ENCODE measurements around the gene CBARP. TPM values are rescaled to one million over a fixed set of nuclear protein-coding genes. Genes with fewer than 3 reads are reported as not detected.
A peak's percentile ranks its signal among the peaks of the same experiment; 100 is the strongest.

CBARP gene
- total and polyA plus RNA-seq, 9 of the 15 experiments (the other 6 are each of a cell fraction or from before 2014, with no cell fraction given), result 0.03 to 8.9 (median 1.2) TPM; not detected in 1

DNA sequence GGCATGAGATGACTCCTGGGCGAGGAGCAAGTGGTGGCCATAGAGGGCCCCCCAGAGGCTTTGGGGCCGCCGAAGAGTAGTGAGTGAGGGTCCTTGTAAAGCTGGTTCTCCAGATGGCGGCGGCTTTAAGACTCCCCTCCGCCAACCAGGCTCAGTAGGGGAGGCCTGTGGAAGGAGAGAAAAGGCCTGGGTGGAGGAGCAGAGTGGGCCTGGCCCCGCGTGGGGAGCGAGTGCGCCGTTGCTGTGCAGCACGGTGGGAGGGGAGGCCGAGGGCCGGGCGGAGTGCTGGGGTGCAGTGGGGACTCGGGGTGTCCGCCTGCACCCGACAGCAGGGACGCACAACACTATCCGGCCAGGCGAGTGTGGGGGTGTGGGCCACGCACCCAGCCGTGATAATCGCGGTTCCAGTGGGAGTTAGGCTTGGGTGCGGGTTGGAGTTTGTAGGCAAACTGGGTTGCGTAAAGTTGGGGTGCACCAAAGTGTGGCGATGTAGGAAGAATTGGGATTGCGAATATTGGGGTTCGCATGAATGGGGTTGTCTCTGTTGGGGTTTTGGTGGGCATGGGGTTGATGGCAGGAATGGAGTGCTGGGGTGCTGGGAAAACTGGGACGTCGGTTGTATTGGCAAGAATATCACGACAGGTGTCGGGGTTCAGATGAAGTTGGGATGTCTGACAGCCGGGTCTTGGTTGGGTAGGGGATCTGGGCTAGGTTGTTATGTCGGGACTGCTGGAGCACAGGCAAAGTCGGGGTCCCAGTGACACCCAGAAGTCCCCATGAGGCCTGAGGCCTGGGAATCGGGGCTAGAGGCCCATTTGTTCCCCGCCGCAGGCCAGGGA, 30.6 kb upstream of the CBARP start (continued):
- TF ChIP-seq, protein P1, sequence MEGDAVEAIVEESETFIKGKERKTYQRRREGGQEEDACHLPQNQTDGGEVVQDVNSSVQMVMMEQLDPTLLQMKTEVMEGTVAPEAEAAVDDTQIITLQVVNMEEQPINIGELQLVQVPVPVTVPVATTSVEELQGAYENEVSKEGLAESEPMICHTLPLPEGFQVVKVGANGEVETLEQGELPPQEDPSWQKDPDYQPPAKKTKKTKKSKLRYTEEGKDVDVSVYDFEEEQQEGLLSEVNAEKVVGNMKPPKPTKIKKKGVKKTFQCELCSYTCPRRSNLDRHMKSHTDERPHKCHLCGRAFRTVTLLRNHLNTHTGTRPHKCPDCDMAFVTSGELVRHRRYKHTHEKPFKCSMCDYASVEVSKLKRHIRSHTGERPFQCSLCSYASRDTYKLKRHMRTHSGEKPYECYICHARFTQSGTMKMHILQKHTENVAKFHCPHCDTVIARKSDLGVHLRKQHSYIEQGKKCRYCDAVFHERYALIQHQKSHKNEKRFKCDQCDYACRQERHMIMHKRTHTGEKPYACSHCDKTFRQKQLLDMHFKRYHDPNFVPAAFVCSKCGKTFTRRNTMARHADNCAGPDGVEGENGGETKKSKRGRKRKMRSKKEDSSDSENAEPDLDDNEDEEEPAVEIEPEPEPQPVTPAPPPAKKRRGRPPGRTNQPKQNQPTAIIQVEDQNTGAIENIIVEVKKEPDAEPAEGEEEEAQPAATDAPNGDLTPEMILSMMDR (IDR thresholded peaks at IDR 0.05 in 2 of 3, conservative IDR thresholded peaks at IDR 0.05 in 1 of 3; ENCODE audit: insufficient read depth in 2 of 3, low read depth in 1 of 3, low read length in 3 of 3), result no peak
- TF ChIP-seq ILK (tag; IDR thresholded peaks at IDR 0.05; ENCODE audit: borderline replicate concordance, low read depth) (no peak), HDAC1 (IDR thresholded peaks at IDR 0.05) (peak in 1 of 2 experiments; percentile 56; a peak in 1 of 4 replicates), GATAD2A (IDR thresholded peaks at IDR 0.05) (peak; percentile 21; the same call in 1 of the 2 replicates), HLTF (IDR thresholded peaks at IDR 0.05) (peak; percentile 68; the same call in 1 of the 2 replicates), SMARCC2 (IDR thresholded peaks at IDR 0.05; ENCODE audit: low read depth) (no peak), FOXK2 (conservative IDR thresholded peaks at IDR 0.05 in 1 of 2, IDR thresholded peaks at IDR 0.05 in 1 of 2; ENCODE audit: low read depth in 2 of 2) (no peak), CEBPG (CRISPR knock-in tag; IDR thresholded peaks at IDR 0.05) (peak; percentile 60), CEBPG (tag; conservative IDR thresholded peaks at IDR 0.05 in 1 of 2, IDR thresholded peaks at IDR 0.05 in 1 of 2) (no peak), GTF2E2 (tag; IDR thresholded peaks at IDR 0.05) (no peak), ZNF146 (CRISPR knock-in tag; IDR thresholded peaks at IDR 0.05; ENCODE audit: unreplicated experiment) (peak; percentile 6)
- TF ChIP-seq, protein P2, sequence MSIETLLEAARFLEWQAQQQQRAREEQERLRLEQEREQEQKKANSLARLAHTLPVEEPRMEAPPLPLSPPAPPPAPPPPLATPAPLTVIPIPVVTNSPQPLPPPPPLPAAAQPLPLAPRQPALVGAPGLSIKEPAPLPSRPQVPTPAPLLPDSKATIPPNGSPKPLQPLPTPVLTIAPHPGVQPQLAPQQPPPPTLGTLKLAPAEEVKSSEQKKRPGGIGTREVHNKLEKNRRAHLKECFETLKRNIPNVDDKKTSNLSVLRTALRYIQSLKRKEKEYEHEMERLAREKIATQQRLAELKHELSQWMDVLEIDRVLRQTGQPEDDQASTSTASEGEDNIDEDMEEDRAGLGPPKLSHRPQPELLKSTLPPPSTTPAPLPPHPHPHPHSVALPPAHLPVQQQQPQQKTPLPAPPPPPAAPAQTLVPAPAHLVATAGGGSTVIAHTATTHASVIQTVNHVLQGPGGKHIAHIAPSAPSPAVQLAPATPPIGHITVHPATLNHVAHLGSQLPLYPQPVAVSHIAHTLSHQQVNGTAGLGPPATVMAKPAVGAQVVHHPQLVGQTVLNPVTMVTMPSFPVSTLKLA (conservative IDR thresholded peaks at IDR 0.05), result peak; percentile 23 to 40; a peak in 1 of 4 replicates
- TF ChIP-seq, protein P3, sequence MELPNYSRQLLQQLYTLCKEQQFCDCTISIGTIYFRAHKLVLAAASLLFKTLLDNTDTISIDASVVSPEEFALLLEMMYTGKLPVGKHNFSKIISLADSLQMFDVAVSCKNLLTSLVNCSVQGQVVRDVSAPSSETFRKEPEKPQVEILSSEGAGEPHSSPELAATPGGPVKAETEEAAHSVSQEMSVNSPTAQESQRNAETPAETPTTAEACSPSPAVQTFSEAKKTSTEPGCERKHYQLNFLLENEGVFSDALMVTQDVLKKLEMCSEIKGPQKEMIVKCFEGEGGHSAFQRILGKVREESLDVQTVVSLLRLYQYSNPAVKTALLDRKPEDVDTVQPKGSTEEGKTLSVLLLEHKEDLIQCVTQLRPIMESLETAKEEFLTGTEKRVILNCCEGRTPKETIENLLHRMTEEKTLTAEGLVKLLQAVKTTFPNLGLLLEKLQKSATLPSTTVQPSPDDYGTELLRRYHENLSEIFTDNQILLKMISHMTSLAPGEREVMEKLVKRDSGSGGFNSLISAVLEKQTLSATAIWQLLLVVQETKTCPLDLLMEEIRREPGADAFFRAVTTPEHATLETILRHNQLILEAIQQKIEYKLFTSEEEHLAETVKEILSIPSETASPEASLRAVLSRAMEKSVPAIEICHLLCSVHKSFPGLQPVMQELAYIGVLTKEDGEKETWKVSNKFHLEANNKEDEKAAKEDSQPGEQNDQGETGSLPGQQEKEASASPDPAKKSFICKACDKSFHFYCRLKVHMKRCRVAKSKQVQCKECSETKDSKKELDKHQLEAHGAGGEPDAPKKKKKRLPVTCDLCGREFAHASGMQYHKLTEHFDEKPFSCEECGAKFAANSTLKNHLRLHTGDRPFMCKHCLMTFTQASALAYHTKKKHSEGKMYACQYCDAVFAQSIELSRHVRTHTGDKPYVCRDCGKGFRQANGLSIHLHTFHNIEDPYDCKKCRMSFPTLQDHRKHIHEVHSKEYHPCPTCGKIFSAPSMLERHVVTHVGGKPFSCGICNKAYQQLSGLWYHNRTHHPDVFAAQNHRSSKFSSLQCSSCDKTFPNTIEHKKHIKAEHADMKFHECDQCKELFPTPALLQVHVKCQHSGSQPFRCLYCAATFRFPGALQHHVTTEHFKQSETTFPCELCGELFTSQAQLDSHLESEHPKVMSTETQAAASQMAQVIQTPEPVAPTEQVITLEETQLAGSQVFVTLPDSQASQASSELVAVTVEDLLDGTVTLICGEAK (IDR thresholded peaks at IDR 0.05), result peak; percentile 39; the same call in 1 of the 2 replicates
- TF ChIP-seq, protein P3 (CRISPR knock-in tag; IDR thresholded peaks at IDR 0.05), result no peak

Measured in K562 (cell line).